Measurements from ENCODE around the gene EFL1. TPM values are rescaled to one million over a fixed set of nuclear protein-coding genes. Genes with fewer than 3 reads are reported as not detected.

The EFL1 gene
- total and polyA plus RNA-seq, 2 donors (not counting 3 experiments of a cell fraction or from before 2014, with no cell fraction given) = 6.6 to 21.9 TPM

DNA sequence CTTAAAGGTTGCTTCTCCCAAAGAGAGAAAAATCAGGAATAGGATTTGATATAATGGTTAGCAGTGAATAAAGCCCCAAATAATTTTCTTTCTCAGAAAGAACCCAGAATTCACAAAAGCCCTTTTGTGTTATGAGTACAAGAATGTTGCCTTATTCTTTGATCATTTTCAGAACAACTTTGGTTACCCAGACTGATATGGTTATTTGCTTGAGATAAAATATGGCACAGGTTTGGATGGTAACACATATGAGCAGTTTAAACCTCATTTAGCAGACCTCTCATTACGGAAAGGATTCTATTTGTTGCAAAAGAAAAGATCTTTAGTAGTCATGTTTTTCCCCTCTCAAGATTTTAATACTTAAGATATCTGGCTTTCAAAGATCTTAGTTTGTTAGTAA, 111.9 kb downstream of the EFL1 start:
- POLR2A ChIA-PET = no interaction called here

More for the DNA sequence above, 111.9 kb downstream of the EFL1 start:
- Histone ChIP-seq H3K9ac (replicated peaks; ENCODE audit: extremely low read depth, insufficient read depth, low read length) (no peak overlapping the region), H3K36me3 (ENCODE audit: control insufficient read depth in 2 of 2, extremely low read depth in 1 of 2, insufficient read depth in 2 of 2, low read length in 2 of 2) (peaks cover 0 to 3% of the 10 kb centered on the region in 2 experiments), H3K9me3 (replicated peaks; ENCODE audit: control insufficient read depth, insufficient read depth, low read length) (no peaks in the 10 kb centered on the region), H4K20me1 (replicated peaks; ENCODE audit: control insufficient read depth, extremely low read depth, insufficient read depth, low read length) (no peaks in the 10 kb centered on the region), H3K9me1 (replicated peaks; ENCODE audit: control insufficient read depth, extremely low read depth, insufficient read depth, low read length) (no peaks in the 10 kb centered on the region), H3K27me3 (ENCODE audit: control insufficient read depth in 2 of 2, insufficient read depth in 2 of 2, low read length in 2 of 2) (no peaks in the 10 kb centered on the region), H3K4me2 (ENCODE audit: insufficient read depth, low read length) (no peak overlapping the region), H3K27ac (ENCODE audit: insufficient read depth, low read depth, low read length) (no peak overlapping the region), H3K79me2 (ENCODE audit: control insufficient read depth, insufficient read depth, low read length) (no peaks in the 10 kb centered on the region), H2AFZ (ENCODE audit: low read depth, low read length) (no peak overlapping the region), H3K4me3 (replicated peaks in 1 of 3; ENCODE audit: insufficient read depth in 1 of 3, low read depth in 1 of 3, low read length in 3 of 3) (no peak overlapping the region), H3K4me1 (ENCODE audit: control insufficient read depth, extremely low read depth, insufficient read depth, low read length) (peaks cover 15% of the 10 kb centered on the region)
- TF ChIP-seq, protein P1, sequence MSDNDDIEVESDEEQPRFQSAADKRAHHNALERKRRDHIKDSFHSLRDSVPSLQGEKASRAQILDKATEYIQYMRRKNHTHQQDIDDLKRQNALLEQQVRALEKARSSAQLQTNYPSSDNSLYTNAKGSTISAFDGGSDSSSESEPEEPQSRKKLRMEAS (IDR thresholded peaks at IDR 0.05; ENCODE audit: insufficient read depth, insufficient read length) = no peak
- TF ChIP-seq MYC (IDR thresholded peaks at IDR 0.05; ENCODE audit: low read depth, low read length) = no peak
- TF ChIP-seq EZH2 (IDR thresholded peaks at IDR 0.05; ENCODE audit: borderline replicate concordance, low read depth, low read length, severe bottlenecking) = no peak
- no peak for TF ChIP-seq POLR2A (IDR thresholded peaks at IDR 0.05; ENCODE audit: low read depth, low read length)
- no peak for TF ChIP-seq FOS (IDR thresholded peaks at IDR 0.05; ENCODE audit: borderline replicate concordance, insufficient read depth, low read length)
- TF ChIP-seq POLR2AphosphoS5 (IDR thresholded peaks at IDR 0.05; ENCODE audit: insufficient read depth, low read depth, low read length) = no peak
- TF ChIP-seq GATA2 (IDR thresholded peaks at IDR 0.05; ENCODE audit: insufficient read depth, insufficient read length, low read depth, low read length) = no peak
- no peak for TF ChIP-seq JUN (IDR thresholded peaks at IDR 0.05; ENCODE audit: borderline replicate concordance, insufficient read depth, insufficient read length, low read depth)
- TF ChIP-seq, protein P2, sequence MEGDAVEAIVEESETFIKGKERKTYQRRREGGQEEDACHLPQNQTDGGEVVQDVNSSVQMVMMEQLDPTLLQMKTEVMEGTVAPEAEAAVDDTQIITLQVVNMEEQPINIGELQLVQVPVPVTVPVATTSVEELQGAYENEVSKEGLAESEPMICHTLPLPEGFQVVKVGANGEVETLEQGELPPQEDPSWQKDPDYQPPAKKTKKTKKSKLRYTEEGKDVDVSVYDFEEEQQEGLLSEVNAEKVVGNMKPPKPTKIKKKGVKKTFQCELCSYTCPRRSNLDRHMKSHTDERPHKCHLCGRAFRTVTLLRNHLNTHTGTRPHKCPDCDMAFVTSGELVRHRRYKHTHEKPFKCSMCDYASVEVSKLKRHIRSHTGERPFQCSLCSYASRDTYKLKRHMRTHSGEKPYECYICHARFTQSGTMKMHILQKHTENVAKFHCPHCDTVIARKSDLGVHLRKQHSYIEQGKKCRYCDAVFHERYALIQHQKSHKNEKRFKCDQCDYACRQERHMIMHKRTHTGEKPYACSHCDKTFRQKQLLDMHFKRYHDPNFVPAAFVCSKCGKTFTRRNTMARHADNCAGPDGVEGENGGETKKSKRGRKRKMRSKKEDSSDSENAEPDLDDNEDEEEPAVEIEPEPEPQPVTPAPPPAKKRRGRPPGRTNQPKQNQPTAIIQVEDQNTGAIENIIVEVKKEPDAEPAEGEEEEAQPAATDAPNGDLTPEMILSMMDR (IDR thresholded peaks at IDR 0.05; ENCODE audit: extremely low read depth in 1 of 2, insufficient read depth in 1 of 2, low read depth in 1 of 2, low read length in 2 of 2) = no peak
- CTCF ChIA-PET = interaction anchor here (1.0 to 2.0 kb wide), 2 partner anchors 10 to 42 kb away, joined by 3 to 6 read pairs; no protein-coding TSS in a partner anchor
- no TSS peak for BruUV-seq (replicated peaks)
- FAIRE-seq (no peak), DNase-seq (ENCODE audit: low read depth, low spot score) (no peak)
- intact Hi-C loops (cut with micrococcal nuclease) (no loop called here), dilution Hi-C loops (cut with MboI; ENCODE audit: extremely low pct_ligation_motif_present, low sequenced_read_pairs) (no loop called here)

All from endothelial cell of umbilical vein (primary cell).